ENCODE results near the gene DENND1A.

Gene DENND1A

DNA sequence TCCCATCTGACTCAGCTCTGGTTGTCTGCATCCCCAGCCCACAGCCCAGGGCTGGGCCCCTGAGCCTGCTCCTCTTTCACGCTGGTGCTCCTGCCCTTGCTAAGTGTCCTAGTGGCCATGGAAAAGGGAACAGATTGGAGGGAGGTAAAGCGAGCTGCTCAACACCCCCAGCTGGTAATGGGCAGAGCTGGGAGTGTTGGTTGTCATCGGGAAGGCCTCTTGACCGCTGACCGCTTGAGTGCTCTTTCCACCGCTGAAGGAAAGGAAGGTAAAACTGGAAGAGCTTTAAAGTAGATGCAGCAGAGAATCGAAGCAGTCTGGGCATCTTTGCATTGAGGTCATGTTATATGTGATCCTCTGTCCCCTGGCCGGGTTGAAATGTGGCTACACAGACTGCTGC lies 513.8 kb downstream of the DENND1A start:
- CTCF ChIA-PET = interaction anchor here (0.9 kb wide), 1 partner anchor 14 kb away, joined by 3 read pairs; no protein-coding TSS in a partner anchor

DNA sequence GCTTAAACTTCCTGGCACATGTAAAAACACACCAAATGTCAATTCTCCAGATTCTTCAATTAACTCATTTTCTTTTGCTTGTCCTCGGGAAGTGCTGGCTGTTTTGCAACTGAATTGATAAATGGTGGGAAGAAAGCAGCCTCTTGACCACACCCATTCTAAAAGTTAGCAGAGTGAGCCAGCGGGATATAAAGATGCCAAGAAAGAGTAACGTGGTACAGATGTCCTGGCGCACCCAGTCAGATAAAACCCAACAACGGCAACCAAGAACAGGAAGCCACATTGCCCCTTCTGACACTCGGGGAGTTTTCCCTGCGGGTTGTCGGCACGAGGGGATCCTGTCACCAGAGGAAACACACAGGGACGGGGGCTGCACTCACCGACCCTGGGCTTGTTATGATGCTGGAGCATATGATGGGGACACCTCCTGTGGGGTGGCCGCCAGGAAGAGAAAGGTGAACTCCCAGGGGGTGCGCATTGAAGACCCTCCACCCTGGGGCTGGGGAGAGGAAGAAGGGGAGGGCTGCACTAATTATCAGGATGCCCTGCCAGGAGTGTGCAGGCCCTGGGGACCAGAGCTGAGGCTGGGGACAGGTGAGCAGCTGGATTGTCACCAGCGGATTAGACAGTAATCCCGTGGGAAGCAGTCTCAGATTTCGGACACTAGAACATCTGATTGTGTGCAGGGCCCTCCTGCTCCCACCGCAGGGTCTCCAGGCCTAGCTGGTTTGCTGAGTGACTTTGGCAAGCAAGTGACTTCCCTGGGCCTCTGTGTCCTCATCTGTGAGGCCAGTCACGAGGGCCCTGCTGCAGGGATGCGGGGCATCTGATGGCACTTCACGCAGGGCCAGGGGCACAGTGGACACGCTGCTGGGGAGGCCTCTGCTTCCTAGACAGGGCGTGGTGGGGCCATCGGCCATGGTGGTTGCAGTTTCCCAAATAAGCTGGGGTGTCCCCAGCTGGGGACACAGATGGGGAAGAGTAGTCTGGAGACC lies 514.7 kb downstream of the DENND1A start:
- POLR2A ChIA-PET = no interaction called here
- CTCF ChIA-PET = interaction anchor here (0.9 kb wide), 1 partner anchor 13 kb away, joined by 3 read pairs; no protein-coding TSS in a partner anchor
- TF ChIP-seq FOXA1 (IDR thresholded peaks at IDR 0.05) (no peak), FOXK2 (IDR thresholded peaks at IDR 0.05) (no peak), TARDBP (IDR thresholded peaks at IDR 0.05) (no peak), SP1 (IDR thresholded peaks at IDR 0.05) (no peak), FOXM1 (IDR thresholded peaks at IDR 0.05; ENCODE audit: borderline replicate concordance) (no peak), ZNF384 (IDR thresholded peaks at IDR 0.05) (no peak), BHLHE40 (IDR thresholded peaks at IDR 0.05; ENCODE audit: borderline replicate concordance) (no peak)
- TF ChIP-seq, protein P1, sequence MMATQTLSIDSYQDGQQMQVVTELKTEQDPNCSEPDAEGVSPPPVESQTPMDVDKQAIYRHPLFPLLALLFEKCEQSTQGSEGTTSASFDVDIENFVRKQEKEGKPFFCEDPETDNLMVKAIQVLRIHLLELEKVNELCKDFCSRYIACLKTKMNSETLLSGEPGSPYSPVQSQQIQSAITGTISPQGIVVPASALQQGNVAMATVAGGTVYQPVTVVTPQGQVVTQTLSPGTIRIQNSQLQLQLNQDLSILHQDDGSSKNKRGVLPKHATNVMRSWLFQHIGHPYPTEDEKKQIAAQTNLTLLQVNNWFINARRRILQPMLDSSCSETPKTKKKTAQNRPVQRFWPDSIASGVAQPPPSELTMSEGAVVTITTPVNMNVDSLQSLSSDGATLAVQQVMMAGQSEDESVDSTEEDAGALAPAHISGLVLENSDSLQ (IDR thresholded peaks at IDR 0.05) = no peak
- DNase-seq (ENCODE audit: extremely low spot score) = no peak

More for the DNA sequence above, 513.8 kb downstream of the DENND1A start:
- TF ChIP-seq BHLHE40 (IDR thresholded peaks at IDR 0.05; ENCODE audit: borderline replicate concordance) = no peak
- no peak for TF ChIP-seq FOXK2 (IDR thresholded peaks at IDR 0.05)
- no peak for TF ChIP-seq TARDBP (IDR thresholded peaks at IDR 0.05)
- no peak for TF ChIP-seq SP1 (IDR thresholded peaks at IDR 0.05)
- no peak for TF ChIP-seq ZNF384 (IDR thresholded peaks at IDR 0.05)
- no peak for TF ChIP-seq HDGF (IDR thresholded peaks at IDR 0.05; ENCODE audit: borderline replicate concordance)
- no peak for TF ChIP-seq L3MBTL2 (conservative IDR thresholded peaks at IDR 0.05)
- POLR2A ChIA-PET = no interaction called here
- DNase-seq (ENCODE audit: extremely low spot score) = no peak

DNA sequence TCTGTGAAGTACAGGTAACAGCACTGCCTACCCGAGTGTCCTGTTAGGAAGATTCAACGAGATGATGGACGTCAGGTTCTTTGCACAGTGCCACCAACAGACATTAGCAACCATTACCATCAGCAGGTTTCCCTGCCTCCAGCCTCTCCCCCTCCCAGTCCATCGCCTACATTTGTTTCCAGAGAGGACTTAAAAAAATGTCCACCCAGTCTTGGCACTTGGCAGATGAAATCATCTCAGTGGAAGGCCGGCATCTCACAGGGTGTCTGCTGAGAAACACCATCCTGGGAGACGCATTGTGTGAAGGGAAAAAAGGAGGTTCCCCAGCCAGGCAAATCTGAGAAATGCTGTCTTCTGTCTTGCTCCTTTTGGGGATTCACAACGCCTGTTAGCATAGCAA lies 515.7 kb downstream of the DENND1A start:
- no peak for TF ChIP-seq TARDBP (IDR thresholded peaks at IDR 0.05)
- TF ChIP-seq ELF4 (IDR thresholded peaks at IDR 0.05) = no peak
- no peak for TF ChIP-seq SUZ12 (IDR thresholded peaks at IDR 0.05)
- TF ChIP-seq, protein P1 (IDR thresholded peaks at IDR 0.05) = no peak
- TF ChIP-seq FOXK2 (IDR thresholded peaks at IDR 0.05) = no peak
- no peak for TF ChIP-seq SP1 (IDR thresholded peaks at IDR 0.05)
- TF ChIP-seq HDGF (IDR thresholded peaks at IDR 0.05; ENCODE audit: borderline replicate concordance) = no peak
- TF ChIP-seq LEF1 (IDR thresholded peaks at IDR 0.05; ENCODE audit: borderline replicate concordance) = no peak
- no peak for TF ChIP-seq L3MBTL2 (conservative IDR thresholded peaks at IDR 0.05)
- no peak for TF ChIP-seq NFRKB (IDR thresholded peaks at IDR 0.05)
- no peak for TF ChIP-seq FOXM1 (IDR thresholded peaks at IDR 0.05; ENCODE audit: borderline replicate concordance)
- TF ChIP-seq ZNF384 (IDR thresholded peaks at IDR 0.05) = no peak
- TF ChIP-seq FOXA1 (IDR thresholded peaks at IDR 0.05) = no peak
- TF ChIP-seq BHLHE40 (IDR thresholded peaks at IDR 0.05; ENCODE audit: borderline replicate concordance) = no peak
- TF ChIP-seq CTBP1 (IDR thresholded peaks at IDR 0.05; ENCODE audit: borderline replicate concordance) = no peak
- TF ChIP-seq ARNT (IDR thresholded peaks at IDR 0.05) = no peak
- ChIA-PET POLR2A (no interaction called here), CTCF (no interaction called here)
- DNase-seq (ENCODE audit: extremely low spot score) = no peak

DNA sequence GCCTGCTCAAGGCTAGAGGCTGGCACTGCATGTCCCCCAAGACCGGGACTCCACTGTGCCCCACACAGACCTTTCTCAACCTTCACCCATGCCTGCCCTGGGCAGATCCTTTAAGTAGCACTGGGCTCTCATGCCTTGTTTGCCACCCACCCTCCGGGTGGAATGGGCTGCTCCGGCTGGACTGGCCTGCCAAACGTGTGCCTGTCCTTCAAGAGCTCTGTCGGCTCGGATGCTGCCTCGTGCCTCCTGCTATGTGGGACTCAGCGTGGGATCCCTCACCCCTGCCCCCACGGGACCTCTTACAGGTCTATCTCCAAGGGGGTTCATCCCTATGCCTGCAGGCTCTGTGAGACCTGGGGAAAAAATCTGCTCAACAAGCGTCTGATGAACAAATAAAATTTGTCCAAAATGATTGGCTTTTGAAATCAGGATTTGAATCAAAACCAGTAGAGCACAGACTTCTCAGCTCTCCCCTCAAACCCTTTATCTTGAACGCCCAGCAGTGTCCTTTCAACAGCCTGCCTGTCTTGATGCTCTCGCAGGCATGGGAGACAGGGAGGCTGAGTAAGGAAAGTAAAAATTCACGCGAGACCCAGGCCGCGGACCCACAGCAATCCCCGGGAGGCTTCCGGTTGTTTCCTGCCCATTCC lies 517.6 kb downstream of the DENND1A start:
- TF ChIP-seq HDGF (IDR thresholded peaks at IDR 0.05; ENCODE audit: borderline replicate concordance) (no peak), FOXM1 (IDR thresholded peaks at IDR 0.05; ENCODE audit: borderline replicate concordance) (no peak), SUZ12 (IDR thresholded peaks at IDR 0.05) (no peak), ZNF384 (IDR thresholded peaks at IDR 0.05) (no peak), FOXK2 (IDR thresholded peaks at IDR 0.05) (no peak), BHLHE40 (IDR thresholded peaks at IDR 0.05; ENCODE audit: borderline replicate concordance) (no peak), SP1 (IDR thresholded peaks at IDR 0.05) (no peak), NFRKB (IDR thresholded peaks at IDR 0.05) (no peak), FOXA1 (IDR thresholded peaks at IDR 0.05) (no peak), ELF4 (IDR thresholded peaks at IDR 0.05) (no peak), L3MBTL2 (conservative IDR thresholded peaks at IDR 0.05) (no peak), CTBP1 (IDR thresholded peaks at IDR 0.05; ENCODE audit: borderline replicate concordance) (no peak), LEF1 (IDR thresholded peaks at IDR 0.05; ENCODE audit: borderline replicate concordance) (no peak), TARDBP (IDR thresholded peaks at IDR 0.05) (no peak), ARNT (IDR thresholded peaks at IDR 0.05) (no peak)
- TF ChIP-seq, protein P1 (IDR thresholded peaks at IDR 0.05) = no peak
- CTCF ChIA-PET = no interaction called here

DNA sequence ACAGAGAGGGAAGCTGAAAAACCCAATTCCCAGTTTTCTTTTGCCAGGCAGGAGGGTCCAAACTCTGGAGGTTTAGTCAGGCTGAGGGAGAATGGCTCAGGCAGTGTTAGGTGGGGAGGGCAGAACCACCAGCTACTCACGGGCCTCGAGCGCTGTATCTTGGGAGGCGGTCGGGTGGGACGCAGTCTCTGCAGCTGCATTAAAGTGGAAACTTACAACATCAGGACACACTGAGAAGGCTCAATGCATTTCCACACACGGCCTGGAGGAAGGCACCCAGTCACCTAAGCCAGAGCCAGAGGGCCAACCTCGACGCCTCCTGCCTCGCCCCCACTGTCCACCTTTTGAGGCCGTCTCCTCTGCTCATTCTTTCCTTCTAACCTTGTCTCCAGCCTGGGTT lies 518.3 kb downstream of the DENND1A start:
- CTCF ChIA-PET = no interaction called here
- TF ChIP-seq, protein P1 (IDR thresholded peaks at IDR 0.05) = no peak

More for the DNA sequence above, 517.6 kb downstream of the DENND1A start:
- no peak for DNase-seq (ENCODE audit: extremely low spot score)
- POLR2A ChIA-PET = no interaction called here

More for the DNA sequence above, 518.3 kb downstream of the DENND1A start:
- POLR2A ChIA-PET = no interaction called here
- no peak for DNase-seq (ENCODE audit: extremely low spot score)

All from HEK293T (cell line).